Right atrium auricular region (tissue), 2 donors: ENCODE data around the gene ZC3H13. TPM values are rescaled to one million over a fixed set of nuclear protein-coding genes. Genes with fewer than 3 reads are reported as not detected.

Source experiments
- DNase-seq: peaks from one replicate; pipeline ENCODE4 v3.0.0-alpha.2; 2019; ENCODE audit warnings: low spot score
- H3K27ac ChIP-seq, 2 donors: fragments of 200-600 bp; sonication (generic); 1 replicate in 1 of 2; 2 replicates in 1 of 2; pipeline ENCODE4 v1.5.1; 2016 to 2019
- H3K27me3 ChIP-seq, 2 donors: fragments of 200-600 bp; sonication (generic); one replicate each; pipeline versions ENCODE4 v1.5.1 to v1.6.0; 2017 to 2019
- H3K36me3 ChIP-seq: fragments of 200-600 bp; sonication (generic); one replicate; pipeline ENCODE4 v1.5.1; 2016
- H3K4me1 ChIP-seq, 2 donors: fragments of 200-600 bp; sonication (generic); one replicate each; pipeline versions ENCODE4 v1.5.1 to v1.6.0; 2017 to 2019
- H3K4me3 ChIP-seq, 2 donors: fragments of 200-600 bp; sonication (generic); 1 replicate in 1 of 2; 2 replicates in 1 of 2; pipeline ENCODE4 v1.5.1; 2017 to 2019; ENCODE audit warnings: mild to moderate bottlenecking in 1 of 2, moderate library complexity in 1 of 2
- H3K9me3 ChIP-seq, 2 donors: fragments of 200-600 bp; sonication (generic); one replicate each; pipeline ENCODE4 v1.5.1; 2019
- CTCF ChIP-seq, 2 donors: fragments of 200-600 bp; sonication (generic); IDR thresholded peaks; one replicate each; pipeline ENCODE4 v1.5.1; 2019; ENCODE audit warnings: antibody characterized with exemption in 2 of 2
- total RNA-seq, 2 donors: library from RNA; depleted of rRNA; stranded (reverse); fragments of >200 nt; gene quantifications; one replicate each; pipeline ENCODE4 v1.1.0, GENCODE V29; 2016

Gene ZC3H13
- total RNA-seq, 2 donors from 2014 or later: 18.2 to 21.0 TPM

- no peaks in the 10 kb centered on the region for H3K27me3 ChIP-seq
- no peaks in the 10 kb centered on the region for H3K36me3 ChIP-seq
- no peak for DNase-seq
- H3K9me3 ChIP-seq: no peaks in the 10 kb centered on the region
- TF ChIP-seq CTCF (IDR thresholded peaks at IDR 0.05): no peak
- no peak overlapping the region for H3K27ac ChIP-seq
- no peaks in the 10 kb centered on the region for H3K4me1 ChIP-seq
- no peak overlapping the region for H3K4me3 ChIP-seq
These were observed 45.1 kb upstream of the ZC3H13 start for GRCh38 chr13:46097663-46098062.

GRCh38 chr13:46097015-46097414 lies 44.5 kb upstream of the ZC3H13 start:
- TF ChIP-seq CTCF (IDR thresholded peaks at IDR 0.05): no peak
- no peaks in the 10 kb centered on the region for H3K27me3 ChIP-seq
- H3K9me3 ChIP-seq: no peaks in the 10 kb centered on the region
- no peaks in the 10 kb centered on the region for H3K4me1 ChIP-seq
- H3K4me3 ChIP-seq: no peak overlapping the region
- DNase-seq: no peak
- no peak overlapping the region for H3K27ac ChIP-seq
- H3K36me3 ChIP-seq: no peaks in the 10 kb centered on the region

- Histone ChIP-seq H3K27me3 (no peaks in the 10 kb centered on the region), H3K27ac (no peak overlapping the region), H3K36me3 (no peaks in the 10 kb centered on the region), H3K4me3 (no peak overlapping the region), H3K9me3 (no peaks in the 10 kb centered on the region), H3K4me1 (no peaks in the 10 kb centered on the region)
- no peak for TF ChIP-seq CTCF (IDR thresholded peaks at IDR 0.05)
- DNase-seq: no peak
These were observed 41.9 kb upstream of the ZC3H13 start for GRCh38 chr13:46094478-46094877.

GRCh38 chr13:46088821-46089562 lies 36.4 kb upstream of the ZC3H13 start:
- Histone ChIP-seq H3K4me1 (no peaks in the 10 kb centered on the region), H3K9me3 (no peaks in the 10 kb centered on the region), H3K27ac (no peak overlapping the region), H3K27me3 (no peaks in the 10 kb centered on the region), H3K36me3 (no peaks in the 10 kb centered on the region), H3K4me3 (no peak overlapping the region)
- TF ChIP-seq CTCF (IDR thresholded peaks at IDR 0.05): no peak
- DNase-seq: no peak

GRCh38 chr13:46087481-46087880 lies 34.9 kb upstream of the ZC3H13 start:
- no peaks in the 10 kb centered on the region for H3K27me3 ChIP-seq
- no peak overlapping the region for H3K4me3 ChIP-seq
- TF ChIP-seq CTCF (IDR thresholded peaks at IDR 0.05): no peak
- DNase-seq: no peak
- no peaks in the 10 kb centered on the region for H3K4me1 ChIP-seq
- H3K36me3 ChIP-seq: no peaks in the 10 kb centered on the region
- no peak overlapping the region for H3K27ac ChIP-seq
- no peaks in the 10 kb centered on the region for H3K9me3 ChIP-seq

GRCh38 chr13:46086985-46087384 lies 34.4 kb upstream of the ZC3H13 start:
- Histone ChIP-seq H3K27me3 (no peaks in the 10 kb centered on the region), H3K9me3 (no peaks in the 10 kb centered on the region), H3K4me3 (no peak overlapping the region), H3K27ac (no peak overlapping the region), H3K36me3 (no peaks in the 10 kb centered on the region), H3K4me1 (no peaks in the 10 kb centered on the region)
- no peak for TF ChIP-seq CTCF (IDR thresholded peaks at IDR 0.05)
- DNase-seq: no peak
